OCI-LY7 (cell line): ENCODE results near the gene NUDT3.

Source experiments
- CTCF ChIP-seq: fragments of 200-600 bp; sonication (generic); conservative IDR thresholded peaks from 2 replicates; pipeline ENCODE4 v1.5.1; 2014; ENCODE audit warnings: mild to moderate bottlenecking, antibody characterized with exemption, low read length, moderate library complexity, mixed read lengths
- EZH2phosphoT487 ChIP-seq: fragments of 200-600 bp; sonication (generic); IDR thresholded peaks from 2 replicates; pipeline ENCODE4 v1.6.1; 2018; ENCODE audit warnings: low read depth, borderline replicate concordance, mild to moderate bottlenecking, mixed run types, antibody characterized with exemption, low read length, moderate library complexity, mixed read lengths

DNA sequence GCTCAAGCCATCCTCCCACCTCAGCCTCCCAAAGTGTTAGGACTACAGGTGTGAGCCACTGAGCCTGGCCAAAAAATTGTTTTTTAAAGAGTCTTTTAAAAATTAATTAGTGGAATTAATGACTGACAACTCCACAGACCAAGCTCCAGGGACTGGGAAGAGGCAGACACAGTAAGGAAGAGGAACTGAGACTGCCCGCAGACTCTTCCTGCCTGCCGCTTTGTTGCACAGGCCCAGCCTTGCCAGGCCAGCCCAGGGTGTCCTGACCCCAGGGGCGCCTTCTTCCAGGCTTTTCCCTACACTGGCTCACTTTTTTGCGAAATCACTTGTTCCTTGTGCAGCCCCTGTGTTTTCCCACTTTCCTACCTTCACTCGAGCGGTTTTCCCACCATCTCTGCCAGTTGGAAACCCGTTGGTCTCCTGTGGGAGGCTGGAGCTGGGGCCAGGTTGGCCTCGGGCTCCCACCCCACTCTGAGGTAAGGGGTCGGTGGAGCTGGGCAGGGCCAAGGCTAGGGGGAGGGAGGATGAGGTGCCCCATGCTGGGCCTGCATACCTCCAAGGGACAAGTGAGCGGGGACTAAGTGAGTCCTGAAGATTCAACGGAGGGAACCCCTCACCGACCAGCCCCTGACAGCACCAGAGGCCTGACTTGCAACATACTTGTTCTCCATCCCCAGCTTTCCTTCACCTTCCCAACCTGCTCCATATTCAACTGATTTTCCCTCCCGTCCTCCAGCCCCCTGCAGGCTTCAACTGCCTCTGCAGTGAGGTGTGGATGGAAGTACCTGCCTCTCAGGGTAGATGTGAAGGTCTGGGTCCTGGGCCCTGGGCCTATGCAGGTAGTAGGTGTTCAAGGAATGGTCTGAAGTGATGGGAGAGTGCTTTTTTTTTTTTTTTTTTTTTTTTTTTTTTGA lies 120.2 kb downstream of the NUDT3 start:
- TF ChIP-seq CTCF (no peak), EZH2phosphoT487 (no peak)
